K562 (cell line): ENCODE data around the gene C2orf42. TPM values are rescaled to one million over a fixed set of nuclear protein-coding genes. Genes with fewer than 3 reads are reported as not detected.
A peak's percentile ranks its signal among the peaks of the same experiment; 100 is the strongest.

ENCODE experiments used
- BRCA1 ChIP-seq, 2 experiments: fragments of 450-650 bp in 1 of 2; sonication (generic) in 1 of 2; formaldehyde crosslinking in 1 of 2; IDR thresholded peaks; 2 replicates each; pipeline versions ENCODE4 v1.5.0 to v1.6.1; 2017 to 2020; ENCODE audit warnings: mild to moderate bottlenecking in 1 of 2, missing genetic modification reagents in 1 of 2
- CBX1 ChIP-seq: sonication (generic); IDR thresholded peaks from 2 replicates; pipeline ENCODE4 v1.6.1; 2016; ENCODE audit warnings: antibody characterized with exemption, low read depth, mild to moderate bottlenecking
- CREM ChIP-seq: IDR thresholded peaks from 2 replicates; pipeline ENCODE4 v1.6.1; 2014; ENCODE audit warnings: antibody characterized with exemption, low read depth
- DPF2 ChIP-seq: fragments of 450-650 bp; IDR thresholded peaks from 2 replicates; pipeline ENCODE4 v1.6.1; 2016
- ELF1 ChIP-seq: fragments of 200-800 bp; sonication (Bioruptor generic); IDR thresholded peaks from 2 replicates; pipeline ENCODE4 v1.6.1; 2016; ENCODE audit warnings: missing genetic modification characterization, missing compliant biosample characterization
- FUS ChIP-seq: fragments of 200-400 bp; formaldehyde crosslinking; optimal IDR thresholded peaks from 2 replicates; pipeline ENCODE3; 2017; ENCODE audit warnings: low read depth, low read length
- GTF3C2 ChIP-seq: IDR thresholded peaks from 3 replicates; pipeline ENCODE4 v1.6.1; 2011; ENCODE audit warnings: borderline replicate concordance, mild to moderate bottlenecking, moderate library complexity; ENCODE audit not compliant: insufficient read length; ENCODE audit errors: extremely low read depth
- HMG20A ChIP-seq: fragments of 450-650 bp; formaldehyde crosslinking; conservative IDR thresholded peaks from 2 replicates; pipeline ENCODE4 v1.4.0; 2020; ENCODE audit warnings: mild to moderate bottlenecking, mixed read lengths
- MAX ChIP-seq: sonication (generic); formaldehyde crosslinking; IDR thresholded peaks from 2 replicates; pipeline ENCODE4 v1.9.0; 2022; ENCODE audit warnings: mild to moderate bottlenecking, missing genetic modification reagents
- MIER1 ChIP-seq: fragments of 450-650 bp; IDR thresholded peaks from 2 replicates; pipeline ENCODE4 v1.6.1; 2016; ENCODE audit warnings: antibody characterized with exemption, mild to moderate bottlenecking, low read depth
- MLLT1 ChIP-seq, 2 experiments: fragments of 450-650 bp; IDR thresholded peaks; 2 replicates each; pipeline ENCODE4 v1.6.1; 2016
- SMARCA5 ChIP-seq: fragments of 450-650 bp; IDR thresholded peaks from 2 replicates; pipeline ENCODE4 v1.6.1; 2016
- STAT6 ChIP-seq: sonication (generic); formaldehyde crosslinking; IDR thresholded peaks from 2 replicates; pipeline ENCODE4 v1.8.1; 2023; ENCODE audit warnings: mild to moderate bottlenecking, missing genetic modification reagents
- XRCC5 ChIP-seq: fragments of 200-400 bp; formaldehyde crosslinking; IDR thresholded peaks from 2 replicates; pipeline ENCODE4 v1.6.1; 2017; ENCODE audit warnings: low read depth, mild to moderate bottlenecking, low read length
- ZNF217 ChIP-seq: sonication (generic); formaldehyde crosslinking; IDR thresholded peaks from 2 replicates; pipeline ENCODE4 v1.8.0; 2022; ENCODE audit warnings: mild to moderate bottlenecking, missing genetic modification reagents
- ZNF3 ChIP-seq: fragments of 250-450 bp; sonication (Bioruptor Pico); IDR thresholded peaks from 2 replicates; pipeline ENCODE4 v1.5.0; 2021; ENCODE audit warnings: mild to moderate bottlenecking, moderate library complexity
- ZNF395 ChIP-seq: fragments of 200-800 bp; sonication (Bioruptor generic); IDR thresholded peaks from 2 replicates; pipeline ENCODE4 v1.6.1; 2017; ENCODE audit warnings: missing genetic modification characterization, missing compliant biosample characterization
- ZNF717 ChIP-seq: fragments of 250-450 bp; sonication (Bioruptor Pico); IDR thresholded peaks from 2 replicates; pipeline ENCODE4 v1.5.0; 2021
- ZSCAN32 ChIP-seq: fragments of 450-650 bp; formaldehyde crosslinking; IDR thresholded peaks from 2 replicates; pipeline ENCODE4 v1.4.0; 2020; ENCODE audit warnings: mild to moderate bottlenecking, moderate library complexity
- polyA plus RNA-seq, 8 experiments: library from polyadenylated mRNA; depleted of rRNA in 4 of 8; stranded (reverse) in 5 of 8; unstranded in 3 of 8; fragments of >200 nt; fragmentation: Nextera tagmentation in 2 of 8; fragmentation: Illumina TruSeq in 1 of 8; extraction: Ambion mirVana in 2 of 8; extraction: Trizol in 1 of 8; gene quantifications; 2 replicates each; pipeline versions ENCODE4 v1.2.1 to v1.2.3, GENCODE V29; 2011 to 2014; ENCODE audit warnings: inconsistent platforms in 1 of 8, missing spikeins in 1 of 8
- total RNA-seq, 7 experiments: library from RNA; depleted of rRNA in 6 of 7; stranded (reverse); fragments of >200 nt in 6 of 7; fragmentation: Illumina TruSeq in 2 of 7; extraction: Trizol in 2 of 7; gene quantifications; 2 replicates each; pipeline versions ENCODE4 v1.2.1 to v1.2.3, GENCODE V29; 2011 to 2021; ENCODE audit warnings: low replicate concordance in 1 of 7

The C2orf42 gene
- total and polyA plus RNA-seq, 9 of the 15 experiments (the other 6 are each of a cell fraction or from before 2014, with no cell fraction given) = 4.6 to 10.9 (median 7.5) TPM

- peak; percentile 45; the same call in 1 of the 2 replicates for TF ChIP-seq DPF2
- no peak for TF ChIP-seq ZNF3 (CRISPR knock-in tag)
- TF ChIP-seq XRCC5 = 0 out of 2 replicates have a peak, but pooled peaks have one; percentile 46
- TF ChIP-seq MLLT1 (IDR thresholded peaks at IDR 0.05) = 0 out of 4 replicates have a peak, but pooled peaks of 1 of the 2 experiments have one; percentile 39
- no peak for TF ChIP-seq ELF1 (tag)
- no peak for TF ChIP-seq HMG20A (CRISPR knock-in tag)
- TF ChIP-seq ZNF717 (CRISPR knock-in tag) = no peak
- no peak for TF ChIP-seq FUS
- peak; percentile 60; the same call in 1 of the 2 replicates for TF ChIP-seq CBX1
- TF ChIP-seq BRCA1 (IDR thresholded peaks at IDR 0.05) = no peak
- TF ChIP-seq BRCA1 (CRISPR knock-in tag; IDR thresholded peaks at IDR 0.05) = no peak
- no peak for TF ChIP-seq MAX
- TF ChIP-seq GTF3C2 = peak; percentile 60
- TF ChIP-seq MIER1 = no peak
- TF ChIP-seq ZNF395 = no peak
- TF ChIP-seq STAT6 = no peak
- TF ChIP-seq ZNF217 (CRISPR knock-in tag) = no peak
- TF ChIP-seq CREM = no peak
- no peak for TF ChIP-seq ZSCAN32 (CRISPR knock-in tag)
- peak; percentile 61; the same call in 1 of the 2 replicates for TF ChIP-seq SMARCA5
These were observed 471 bp upstream of the C2orf42 start (continued) for GRCh38 chr2:70191244-70191735.
